ENCODE data around the gene CPA3. TPM values are rescaled to one million over a fixed set of nuclear protein-coding genes. Genes with fewer than 3 reads are reported as not detected.
A peak's percentile ranks its signal among the peaks of the same experiment; 100 is the strongest.

CPA3 gene
- total RNA-seq, 1 donor from 2014 or later, result not detected

DNA sequence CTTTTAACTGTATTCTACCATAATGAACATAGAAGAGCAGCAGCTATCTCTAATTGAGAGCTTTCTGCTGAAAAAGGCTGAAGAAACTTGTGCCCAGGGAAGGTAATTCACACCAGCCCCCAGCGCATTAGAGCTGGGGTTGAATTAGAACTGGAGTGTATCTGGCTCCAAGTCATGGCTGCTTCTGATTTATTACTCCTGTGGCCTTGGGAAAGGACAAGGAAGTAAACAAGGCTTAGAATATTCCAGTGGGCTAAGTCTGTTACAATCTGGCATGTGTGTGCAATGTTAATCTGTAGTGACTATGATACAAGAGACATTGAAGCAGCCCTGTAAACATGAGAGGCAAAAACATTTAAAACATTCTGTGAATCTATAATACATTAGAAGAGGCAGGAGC lies 18.1 kb downstream of the CPA3 start:
- no peaks in the 10 kb centered on the region for H3K9me3 Mint-ChIP-seq
- DNase-seq (ENCODE audit: low spot score in 2 of 2, unreplicated experiment in 2 of 2), result no peak

GRCh38 chr3:148884261-148884660 lies 19.2 kb downstream of the CPA3 start:
- Mint-ChIP-seq H3K27me3 (ENCODE audit: low read depth) (no peaks in the 10 kb centered on the region), H3K4me1 (peaks cover 9% of the 10 kb centered on the region), H3K27ac (no peak overlapping the region), H3K4me3 (no peak overlapping the region), H3K9me3 (no peaks in the 10 kb centered on the region), H3K36me3 (no peaks in the 10 kb centered on the region)
- DNase-seq (ENCODE audit: low spot score in 2 of 2, unreplicated experiment in 2 of 2), result no peak
- TF ChIP-seq CTCF (IDR thresholded peaks at IDR 0.05; ENCODE audit: unreplicated experiment), result no peak

More for the DNA sequence above, 18.1 kb downstream of the CPA3 start:
- Mint-ChIP-seq H3K27ac (no peak overlapping the region), H3K4me1 (peaks cover 16% of the 10 kb centered on the region), H3K4me3 (no peak overlapping the region), H3K27me3 (ENCODE audit: low read depth) (no peaks in the 10 kb centered on the region), H3K36me3 (no peaks in the 10 kb centered on the region)
- no peak for TF ChIP-seq CTCF (IDR thresholded peaks at IDR 0.05; ENCODE audit: unreplicated experiment)

GRCh38 chr3:148889828-148890227 lies 24.7 kb downstream of the CPA3 start:
- Mint-ChIP-seq H3K36me3 (no peaks in the 10 kb centered on the region), H3K9me3 (peaks cover 14% of the 10 kb centered on the region), H3K4me1 (no peaks in the 10 kb centered on the region), H3K4me3 (no peak overlapping the region), H3K27me3 (ENCODE audit: low read depth) (no peaks in the 10 kb centered on the region), H3K27ac (no peak overlapping the region)
- no peak for DNase-seq (ENCODE audit: low spot score in 2 of 2, unreplicated experiment in 2 of 2)
- TF ChIP-seq CTCF (IDR thresholded peaks at IDR 0.05; ENCODE audit: unreplicated experiment), result no peak

- Mint-ChIP-seq H3K36me3 (no peaks in the 10 kb centered on the region), H3K9me3 (peaks cover 14% of the 10 kb centered on the region), H3K4me3 (no peak overlapping the region), H3K27me3 (ENCODE audit: low read depth) (peaks cover 4% of the 10 kb centered on the region), H3K27ac (no peak overlapping the region), H3K4me1 (peaks cover 3% of the 10 kb centered on the region)
- no peak for TF ChIP-seq CTCF (IDR thresholded peaks at IDR 0.05; ENCODE audit: unreplicated experiment)
- DNase-seq (ENCODE audit: low spot score in 2 of 2, unreplicated experiment in 2 of 2), result no peak
Measured at GRCh38 chr3:148896062-148896461, 31.0 kb downstream of the CPA3 start.

DNA sequence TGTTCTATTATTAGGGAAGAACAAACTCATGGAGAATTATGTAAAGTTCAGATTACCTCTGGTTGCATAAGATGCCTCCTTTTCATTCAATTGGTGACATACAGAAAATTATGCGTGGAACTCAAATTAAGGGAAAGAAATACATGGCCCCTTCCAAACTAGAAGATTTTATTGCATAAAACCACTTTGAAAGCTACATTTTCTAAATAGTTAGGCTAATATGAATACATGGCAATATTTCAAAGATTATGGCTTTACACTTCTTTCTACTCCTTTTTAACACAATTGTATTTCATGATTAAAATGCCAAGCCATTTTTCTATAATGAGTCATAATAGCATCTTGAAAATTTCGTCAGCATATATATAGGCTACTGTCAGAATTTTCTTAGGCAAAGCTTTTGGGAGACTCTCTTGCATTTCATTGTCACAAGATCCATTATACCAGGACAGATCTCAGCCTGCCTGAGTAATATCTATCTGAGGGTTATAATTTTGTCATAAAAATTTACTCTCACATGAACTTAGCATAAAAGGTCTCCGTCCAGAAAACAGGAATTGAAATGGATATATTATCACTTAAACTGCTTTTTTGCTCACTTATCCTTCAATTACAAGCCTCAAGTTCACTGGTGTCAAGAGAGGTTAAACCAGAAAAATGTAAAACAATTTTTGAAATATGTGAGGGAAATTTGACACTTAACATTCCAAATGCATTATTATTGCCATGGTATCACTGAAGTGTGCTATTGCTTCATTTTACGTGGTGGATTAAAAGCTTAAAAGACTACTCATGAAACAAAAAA lies 37.1 kb downstream of the CPA3 start:
- Mint-ChIP-seq H3K4me3 (no peak overlapping the region), H3K27ac (peak overlapping the region; percentile 56), H3K9me3 (no peaks in the 10 kb centered on the region), H3K27me3 (ENCODE audit: low read depth) (peaks cover 6% of the 10 kb centered on the region), H3K4me1 (peaks cover 18% of the 10 kb centered on the region), H3K36me3 (no peaks in the 10 kb centered on the region)
- no peak for DNase-seq (ENCODE audit: low spot score in 2 of 2, unreplicated experiment in 2 of 2)
- TF ChIP-seq CTCF (IDR thresholded peaks at IDR 0.05; ENCODE audit: unreplicated experiment), result no peak

All from mesothelial cell of epicardium (in vitro differentiated cells).